CD4-positive, alpha-beta T cell treated with Interleukin-21 for 1 hour (primary cell): ENCODE results near the gene PISD.
"Not testable (repeated sequence)": the region's sequence is repeated elsewhere in the genome, so short reads cannot be mapped to it uniquely, and the experiment has no call there.

ENCODE experiments used
- DNase-seq: peaks from one replicate; pipeline ENCODE4 v3.0.0-alpha.2; 2020

The PISD gene

DNA sequence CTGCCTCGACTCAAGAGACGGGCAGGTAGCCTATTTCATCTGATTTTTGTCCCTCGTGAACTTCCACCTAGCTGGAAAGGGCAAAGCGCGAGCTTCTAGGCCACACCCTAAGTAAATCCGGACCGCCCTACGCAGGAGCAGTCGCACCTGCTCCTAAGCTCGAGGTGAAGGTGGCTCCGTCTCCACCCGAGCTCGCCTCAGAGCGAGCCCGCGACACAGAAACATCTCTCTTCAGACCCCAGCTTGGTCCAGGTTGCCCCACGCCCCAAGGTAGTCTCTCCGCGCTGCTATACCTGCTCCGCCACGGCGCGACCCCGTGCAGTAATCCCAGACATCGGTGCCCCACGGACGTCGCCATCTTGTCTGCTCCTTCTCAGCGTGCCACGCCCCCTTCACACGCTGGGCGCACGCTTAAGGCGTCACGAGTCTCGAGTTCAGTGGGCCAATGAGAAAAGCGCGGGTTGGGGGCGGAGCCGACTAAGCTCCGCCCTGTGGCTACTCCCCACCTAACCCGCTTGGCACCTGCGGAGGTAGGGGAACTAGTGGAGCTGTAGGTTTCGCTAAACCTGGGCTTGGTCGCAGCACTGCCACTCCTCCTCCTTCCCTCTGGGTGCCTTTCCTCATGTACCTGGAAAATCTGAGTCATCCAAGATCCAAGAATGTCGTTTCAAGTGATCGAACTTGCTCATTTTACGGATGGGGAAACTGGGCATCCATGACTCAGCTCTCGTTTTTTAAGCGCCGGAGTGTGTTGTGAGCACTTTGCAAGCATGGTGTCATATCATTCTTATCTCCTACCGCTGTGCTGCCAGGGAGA is at the start of gene PISD:
Gene PISD, minus strand, starts transcription at position 365 of the 817 bp plus-strand sequence. Its CDS starts 7 bp downstream, at position 358.
- peak; percentile 97 for DNase-seq

DNA sequence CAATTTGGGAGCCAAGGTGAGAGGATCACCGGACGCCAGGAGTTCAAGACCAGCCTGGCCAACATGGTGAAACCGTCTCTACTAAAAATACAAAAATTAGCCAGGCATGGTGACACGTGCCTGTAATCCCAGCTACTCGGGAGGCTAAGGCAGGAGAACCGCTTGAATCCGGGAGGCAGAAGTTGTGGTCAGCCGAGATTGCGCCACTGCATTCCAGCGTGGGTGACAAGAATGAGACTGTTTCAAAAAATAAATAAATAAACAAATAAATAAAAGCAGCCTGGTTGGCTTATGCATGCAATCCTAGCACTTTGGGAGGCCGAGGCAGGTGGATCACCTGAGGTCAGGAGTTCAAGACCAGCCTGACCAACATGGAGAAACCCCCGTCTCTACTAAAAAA is 49.2 kb upstream of the PISD start:
- DNase-seq, result not testable (repeated sequence)

DNA sequence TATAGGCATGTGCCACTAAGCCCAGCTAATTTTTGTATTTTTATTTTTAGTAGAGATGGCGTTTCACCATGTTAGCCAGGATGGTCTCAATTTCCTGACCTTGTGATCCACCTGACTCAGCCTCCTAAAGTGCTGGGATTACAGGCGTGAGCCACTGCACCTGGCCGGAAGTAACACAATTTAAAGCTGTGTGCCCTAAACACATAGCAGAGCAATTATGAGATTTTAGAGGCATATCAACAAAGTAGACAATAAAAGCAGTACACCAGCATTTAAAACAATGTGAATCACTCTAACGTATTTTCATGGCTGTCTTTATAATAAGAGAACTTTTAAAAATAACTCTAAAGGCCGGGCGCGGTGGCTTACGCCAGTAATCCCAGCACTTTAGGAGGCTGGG is 45.5 kb upstream of the PISD start:
- no peak for DNase-seq

DNA sequence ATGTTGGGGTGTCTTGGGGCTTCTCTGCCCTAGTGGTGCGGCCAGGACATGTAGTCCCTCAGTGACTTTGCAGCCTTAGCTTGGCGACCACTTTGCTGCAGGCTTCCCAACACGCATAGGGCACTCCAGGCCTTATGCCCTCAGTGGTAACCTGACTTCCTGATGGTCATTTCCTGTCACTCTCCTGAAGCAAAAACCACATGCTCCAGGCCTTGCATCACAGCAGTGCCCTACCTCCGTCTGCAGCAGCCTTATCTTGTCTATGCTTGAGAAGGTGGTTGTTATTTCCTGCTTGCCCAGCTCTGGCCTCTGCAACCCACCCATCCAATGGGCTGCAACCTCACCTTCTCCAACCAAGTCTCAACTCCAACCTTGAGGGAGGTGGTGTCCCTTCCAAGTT is 33.4 kb upstream of the PISD start:
- DNase-seq, result no peak

DNA sequence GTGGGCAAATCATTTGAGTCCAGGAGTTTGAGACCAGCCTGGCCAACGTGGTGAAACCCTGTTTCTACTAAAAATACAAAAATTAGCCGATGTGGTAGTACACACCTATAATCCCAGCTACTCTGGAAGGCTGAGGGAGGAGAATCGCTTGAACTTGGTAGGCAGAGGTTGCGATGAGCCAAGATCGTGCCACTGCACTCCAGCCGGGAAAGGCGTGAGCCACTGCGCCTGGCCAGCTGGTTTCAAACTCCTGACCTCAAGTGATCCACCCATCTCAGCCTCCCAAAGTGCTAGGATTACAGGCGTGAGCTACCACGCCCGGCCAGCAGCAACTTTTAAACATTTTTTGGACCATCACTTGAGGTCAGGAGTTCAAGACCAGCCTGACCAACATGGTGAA is 32.0 kb upstream of the PISD start:
- DNase-seq, result not testable (repeated sequence)

DNA sequence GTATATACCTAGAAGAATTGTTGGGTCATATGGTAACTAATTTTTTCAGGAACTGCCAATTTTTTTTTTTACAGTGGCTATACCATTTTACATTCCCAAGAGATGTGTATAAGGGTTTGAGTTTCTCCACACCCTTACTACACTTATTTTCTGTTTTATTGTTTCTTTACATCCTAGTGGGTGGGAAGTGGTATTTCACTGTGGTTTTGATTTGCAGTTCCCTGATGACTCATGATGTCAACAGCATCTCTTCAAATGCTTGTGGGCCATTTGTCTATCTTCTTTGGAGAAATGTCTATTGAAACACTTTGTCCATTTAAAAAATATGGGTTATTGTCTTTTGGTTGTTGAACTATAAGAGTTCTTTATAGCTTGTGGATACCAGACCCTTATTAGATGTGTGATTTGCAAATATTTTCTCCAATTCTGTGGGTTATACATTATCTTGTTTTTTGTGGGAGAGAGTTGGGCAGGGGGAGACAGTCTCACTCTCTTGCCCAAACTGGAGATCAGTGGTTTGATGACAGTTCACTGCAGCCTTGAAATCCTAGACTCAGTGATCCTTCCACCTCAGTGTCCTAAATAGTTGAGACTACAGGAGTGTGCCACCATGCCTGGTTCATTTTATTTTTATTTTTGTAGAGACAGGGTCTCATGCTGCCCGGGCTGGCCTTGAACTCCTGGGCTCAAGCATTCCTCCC is 30.3 kb upstream of the PISD start:
- DNase-seq, result peak; percentile 31

DNA sequence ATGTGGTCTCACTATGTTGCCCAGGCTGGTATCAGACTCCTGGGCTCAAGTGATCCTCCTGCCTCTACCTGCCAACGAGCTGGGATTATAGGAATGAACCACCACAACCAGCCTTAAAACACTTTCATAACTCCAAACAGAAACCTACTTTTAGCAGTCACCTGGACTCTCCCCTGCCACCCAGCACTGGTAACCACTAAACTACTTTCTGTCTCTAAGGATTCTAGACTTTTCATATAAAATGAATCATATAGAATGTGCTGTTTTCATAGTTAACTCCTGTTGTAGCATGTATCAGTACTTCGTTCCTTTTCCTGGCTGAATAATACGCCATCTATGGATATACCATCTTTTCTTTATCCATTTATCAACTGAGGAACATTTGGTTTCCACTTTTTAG is 29.4 kb upstream of the PISD start:
- DNase-seq, result no peak

DNA sequence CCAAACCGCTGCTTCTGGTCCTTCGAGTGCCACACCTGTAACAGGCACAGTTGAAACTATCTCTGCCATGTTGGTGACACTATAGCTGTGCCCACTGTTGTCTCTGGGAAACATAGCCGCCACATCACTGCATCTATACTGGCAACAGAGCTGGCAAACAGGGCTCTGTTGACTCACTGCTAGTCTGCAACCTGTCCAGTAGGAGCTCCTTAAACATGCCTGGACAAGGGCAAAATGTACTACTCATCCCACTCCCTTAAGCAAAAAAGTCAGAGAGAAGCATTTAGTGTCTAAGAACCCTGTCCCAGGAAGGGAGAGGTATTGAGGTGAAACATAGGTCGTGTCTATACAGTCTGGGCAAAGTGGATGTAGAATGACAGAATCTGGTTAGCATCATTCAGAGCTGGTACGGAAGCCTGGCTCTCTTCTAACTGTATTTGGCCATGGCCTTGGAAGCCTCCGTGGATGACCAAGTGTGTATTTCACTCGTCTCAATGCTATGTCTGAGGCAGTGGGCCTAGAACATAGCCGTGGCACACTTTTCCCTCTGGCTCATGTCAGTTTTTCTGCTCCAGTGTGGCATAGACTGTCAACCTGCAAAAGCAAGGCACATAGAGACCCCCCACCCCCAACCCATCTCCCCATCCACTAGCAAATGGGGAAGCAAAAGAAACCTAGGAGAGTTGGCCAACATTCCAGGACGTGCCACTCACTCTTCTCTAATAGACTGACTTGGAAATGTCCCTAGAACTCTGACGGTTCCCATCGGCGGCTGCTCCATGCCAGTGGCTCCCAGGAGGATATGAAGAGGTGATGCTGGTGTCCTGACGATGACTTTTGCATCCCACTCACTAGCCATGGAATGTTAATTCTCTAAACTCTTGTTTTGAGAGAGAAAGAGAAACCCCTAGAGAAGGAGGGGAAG is 21.4 kb upstream of the PISD start:
- no peak for DNase-seq

DNA sequence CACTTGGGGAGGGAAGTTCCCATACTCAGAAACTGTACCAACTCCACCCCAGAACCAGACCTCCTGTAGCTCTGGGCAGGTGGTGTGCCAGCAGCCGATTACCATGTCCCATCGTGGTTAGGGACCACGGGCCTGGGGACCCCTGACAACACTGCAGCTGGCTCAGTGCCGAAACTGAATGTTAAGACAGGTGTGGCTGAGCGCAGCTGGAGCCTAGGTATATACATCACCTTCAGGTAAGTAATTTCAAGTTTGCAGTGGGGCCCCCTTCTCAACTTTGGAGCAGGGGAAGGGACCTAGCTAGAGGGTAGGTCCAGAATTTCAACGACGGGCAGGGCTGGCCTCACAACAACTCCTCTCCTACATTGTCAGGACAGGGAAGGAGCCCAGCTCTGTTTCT is 20.7 kb upstream of the PISD start:
- DNase-seq, result no peak

DNA sequence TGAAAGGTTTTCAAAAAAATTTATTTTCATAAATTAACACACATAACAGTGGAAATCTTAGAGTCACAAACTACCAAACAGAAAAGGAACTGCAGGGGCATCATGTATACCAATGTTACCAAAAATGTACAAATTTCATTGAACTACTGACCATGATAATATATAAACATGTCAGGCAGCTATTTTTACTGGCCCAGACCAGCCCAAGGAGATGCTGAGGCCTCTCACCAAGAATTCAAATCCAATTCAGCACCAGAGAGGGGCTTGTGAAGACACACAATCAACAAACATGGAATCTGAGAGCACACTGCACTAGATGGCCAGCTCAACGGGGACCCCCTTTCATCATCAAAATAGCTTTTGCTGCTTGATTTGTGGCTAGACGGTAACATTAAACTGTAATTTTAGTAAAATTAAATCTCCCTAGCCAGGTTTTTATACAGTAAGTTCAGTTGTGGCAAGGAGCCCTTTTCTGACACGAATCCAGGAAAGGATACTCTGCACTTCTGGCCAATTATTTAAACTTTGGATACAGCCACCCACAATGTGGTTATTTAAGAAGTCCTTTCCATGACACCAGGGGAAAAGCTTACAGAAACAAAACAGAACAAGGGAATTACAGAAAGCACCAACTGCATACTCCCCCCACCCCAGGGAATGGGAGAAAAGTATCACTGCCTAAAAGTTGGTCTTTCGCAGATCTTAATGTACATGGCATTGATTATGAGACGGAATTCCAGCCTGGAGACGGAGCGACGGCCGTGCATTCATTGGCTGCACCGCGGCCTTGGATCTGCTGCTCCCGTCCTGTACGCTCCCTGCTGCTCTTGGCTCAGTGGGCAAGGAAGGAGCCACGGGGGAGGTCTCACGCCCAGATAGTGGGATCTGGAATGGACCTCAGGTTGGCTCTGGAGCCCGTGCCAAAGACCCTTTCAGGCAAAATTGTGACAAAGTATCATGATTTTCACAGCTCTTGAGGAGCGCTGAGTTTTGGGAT is 19.6 kb upstream of the PISD start:
- DNase-seq, result no peak

DNA sequence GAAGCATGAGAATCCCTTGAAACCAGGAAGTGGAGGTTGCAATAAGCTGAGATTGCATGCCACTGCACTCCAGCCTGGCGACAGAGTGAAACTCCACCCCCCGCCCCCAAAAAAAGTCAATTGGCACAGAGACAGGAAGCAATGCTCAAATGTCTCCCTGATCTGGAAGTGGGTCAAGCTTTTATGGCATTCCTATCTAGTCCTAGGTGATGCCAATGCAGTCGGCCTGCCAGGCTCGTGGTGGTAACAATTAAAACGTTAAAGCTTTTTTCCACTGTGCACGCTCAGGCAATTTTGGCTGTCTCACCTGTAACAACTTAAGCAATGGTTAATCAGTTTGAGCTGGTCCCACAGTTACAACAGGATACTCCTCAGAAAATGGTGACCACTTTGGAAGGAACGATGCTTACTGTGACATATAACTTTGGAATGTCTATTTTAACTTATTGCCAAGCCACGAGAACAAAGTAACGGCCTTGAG is 18.9 kb upstream of the PISD start:
- DNase-seq, result no peak

DNA sequence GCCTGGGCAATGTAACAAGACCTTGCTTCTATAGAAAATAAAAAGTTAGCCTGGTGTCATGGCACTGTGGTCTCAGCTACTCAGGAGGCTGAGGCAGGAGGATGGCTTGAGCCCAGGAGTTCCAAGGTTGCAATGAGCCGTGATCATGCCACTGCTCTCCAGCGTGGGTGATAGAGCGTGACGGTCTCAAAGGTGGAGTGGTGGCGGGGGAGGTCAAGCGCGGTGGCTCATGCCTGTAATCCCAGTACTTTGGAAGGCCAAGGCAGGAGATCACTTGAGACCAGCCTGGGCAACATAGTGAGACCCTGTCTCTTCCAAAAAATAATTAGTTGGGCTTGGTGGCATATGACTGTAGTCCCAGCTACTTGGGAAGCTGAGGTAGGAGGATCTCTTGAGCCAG is 16.7 kb upstream of the PISD start:
- no peak for DNase-seq

DNA sequence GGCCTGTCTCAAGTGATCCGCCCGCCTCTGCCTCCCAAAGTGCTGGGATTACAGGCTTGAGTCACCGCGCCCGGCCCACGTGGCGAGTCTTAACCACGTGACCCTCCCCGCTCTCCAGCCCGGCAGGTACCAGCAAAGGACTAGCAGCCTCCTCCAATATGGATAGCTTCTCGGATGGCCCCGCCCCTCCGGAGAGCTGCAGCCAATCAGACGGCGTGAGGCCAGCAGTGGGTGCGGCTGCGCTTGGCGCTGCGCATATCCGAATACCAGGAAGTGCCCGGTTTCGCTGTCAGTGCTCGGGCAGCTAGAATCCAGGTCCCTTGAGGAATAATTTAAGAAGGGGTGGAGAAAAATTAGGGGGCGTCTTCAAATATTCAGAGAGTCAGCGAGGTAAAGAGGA is 14.7 kb upstream of the PISD start:
- DNase-seq, result peak; percentile 96

DNA sequence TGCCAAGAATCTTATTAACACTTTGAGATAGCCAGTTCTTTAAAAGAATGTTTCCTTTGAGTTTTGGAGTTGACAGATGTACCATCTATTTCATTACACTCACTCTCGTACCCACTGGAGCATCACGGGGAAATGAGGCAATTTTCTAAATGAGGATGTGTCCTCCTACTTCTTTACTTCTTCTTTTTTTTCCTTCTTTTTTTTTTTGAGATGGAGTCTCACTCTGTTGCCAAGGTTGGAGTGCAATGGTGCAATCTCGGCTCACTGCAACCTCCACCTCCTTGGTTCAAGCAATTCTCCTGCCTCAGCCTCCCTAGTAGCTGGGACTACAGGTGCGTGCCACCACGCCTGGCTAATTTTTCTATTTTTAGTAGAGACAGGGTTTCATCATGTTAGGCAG is 12.2 kb upstream of the PISD start:
- DNase-seq, result not testable (repeated sequence)

DNA sequence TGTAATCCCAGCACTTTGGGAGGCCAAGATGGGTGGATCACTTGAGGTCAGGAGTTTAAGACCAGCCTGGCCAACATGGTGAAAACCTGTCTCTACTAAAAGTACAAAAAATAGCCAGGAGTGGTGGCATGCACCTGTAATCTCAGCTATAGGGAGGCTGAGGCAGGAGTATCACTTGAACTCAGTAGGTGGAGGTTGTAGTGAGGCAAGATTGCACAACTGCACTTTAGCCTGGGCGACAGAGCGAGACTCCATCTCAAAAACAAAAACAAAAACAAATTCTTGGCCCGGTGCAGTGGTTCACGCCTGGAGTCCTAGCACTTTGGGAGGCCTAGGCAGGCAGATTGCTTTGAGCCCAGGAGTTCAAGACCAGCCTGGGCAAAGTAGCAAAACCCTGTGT is 6.8 kb upstream of the PISD start:
- not testable (repeated sequence) for DNase-seq

DNA sequence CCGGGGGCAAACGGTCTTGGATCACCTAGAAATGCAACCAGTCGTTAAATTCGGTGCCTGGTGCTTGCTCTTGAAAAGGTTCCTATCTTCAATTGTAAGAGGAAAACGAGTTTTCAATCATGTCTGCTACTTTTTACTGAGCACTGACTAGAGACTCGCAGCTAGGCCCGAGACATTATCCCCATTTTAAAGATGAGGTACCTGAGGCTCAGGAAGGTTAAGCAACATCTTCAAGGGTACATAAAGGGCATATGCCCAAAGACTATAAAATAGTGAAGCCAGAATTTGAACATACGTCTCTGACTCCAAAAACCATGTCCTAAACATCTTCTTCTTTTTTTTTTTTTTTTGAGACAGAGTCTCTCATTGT is 638 bp upstream of the PISD start:
- no peak for DNase-seq

DNA sequence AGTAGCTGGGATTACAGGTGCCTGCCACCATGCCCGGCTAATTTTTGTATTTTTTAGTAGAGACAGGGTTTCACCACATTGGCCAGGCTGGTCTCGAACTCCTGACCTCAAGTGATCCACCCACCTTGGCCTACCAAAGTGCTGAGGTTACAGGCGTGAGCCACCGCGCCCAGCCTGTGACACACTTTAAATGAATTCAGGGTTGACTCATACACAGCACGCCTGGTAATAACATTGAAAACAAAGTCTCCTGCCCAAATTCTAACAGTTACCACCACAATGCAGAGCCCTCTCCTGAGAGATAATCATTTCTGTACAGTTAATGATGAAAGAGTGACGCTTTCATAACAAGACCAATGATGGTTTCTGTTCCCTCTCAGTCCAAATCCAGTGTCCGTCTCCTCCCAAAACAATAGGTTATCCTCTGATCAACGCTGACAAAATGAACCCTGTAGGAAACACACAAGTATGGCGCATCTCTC is 1.1 kb downstream of the PISD start:
- peak; percentile 27 for DNase-seq

DNA sequence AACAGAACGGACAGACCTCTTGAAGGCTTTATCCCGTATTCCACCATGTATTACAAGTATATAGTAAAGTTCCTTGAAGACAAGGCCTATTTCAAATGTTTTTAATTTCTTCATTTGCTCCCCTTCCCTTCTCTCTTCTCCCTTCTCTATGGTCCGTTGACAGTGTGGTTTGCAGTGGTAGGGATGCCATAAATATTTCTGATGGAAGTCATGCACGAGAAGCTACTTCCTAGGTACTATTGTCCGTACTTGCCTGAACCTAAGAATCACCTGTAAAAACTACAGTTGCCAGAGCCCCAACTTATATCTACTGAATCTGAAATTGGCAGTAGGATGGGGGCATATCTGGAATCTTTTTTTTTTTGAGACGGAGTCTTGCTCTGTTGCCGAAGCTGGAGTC is 2.8 kb downstream of the PISD start:
- DNase-seq, result no peak

DNA sequence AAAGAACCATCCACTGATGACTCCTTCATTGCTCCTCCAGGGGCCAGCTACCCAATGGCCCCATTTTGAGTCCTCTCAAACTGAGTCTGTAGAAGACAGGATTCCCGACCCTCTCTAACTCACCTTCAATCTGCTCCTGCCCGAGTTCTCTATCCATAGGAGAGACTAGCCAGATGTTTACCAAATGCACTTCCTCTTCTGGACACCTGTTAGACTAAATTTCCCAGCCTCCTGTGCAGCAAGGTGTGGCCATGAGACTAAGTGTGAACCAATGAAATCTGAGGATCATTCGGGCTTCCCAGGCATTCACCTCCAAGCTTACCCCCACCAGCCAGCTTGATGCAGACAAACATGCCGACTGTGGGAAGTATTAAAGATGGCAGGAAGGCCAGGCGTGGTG is 7.6 kb downstream of the PISD start:
- DNase-seq, result no peak

DNA sequence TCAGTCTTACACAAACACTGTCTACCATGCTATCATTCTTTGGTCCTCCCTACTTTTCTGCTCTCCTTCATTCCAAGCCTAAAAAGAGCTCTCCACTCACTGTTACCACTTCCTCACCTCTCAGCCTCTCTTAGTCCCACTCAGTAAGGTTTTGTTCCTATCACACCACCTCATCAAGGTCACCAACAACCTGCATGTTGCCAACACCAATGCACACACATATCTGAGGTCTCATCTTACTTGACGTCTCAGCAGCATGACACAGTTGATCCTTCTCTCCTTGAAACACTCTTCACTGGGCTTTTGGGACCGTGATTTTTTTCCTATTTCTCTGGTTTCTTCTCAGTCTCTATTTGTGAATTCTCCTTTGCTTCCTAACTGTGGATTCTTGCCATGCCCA is 8.1 kb downstream of the PISD start:
- no peak for DNase-seq

DNA sequence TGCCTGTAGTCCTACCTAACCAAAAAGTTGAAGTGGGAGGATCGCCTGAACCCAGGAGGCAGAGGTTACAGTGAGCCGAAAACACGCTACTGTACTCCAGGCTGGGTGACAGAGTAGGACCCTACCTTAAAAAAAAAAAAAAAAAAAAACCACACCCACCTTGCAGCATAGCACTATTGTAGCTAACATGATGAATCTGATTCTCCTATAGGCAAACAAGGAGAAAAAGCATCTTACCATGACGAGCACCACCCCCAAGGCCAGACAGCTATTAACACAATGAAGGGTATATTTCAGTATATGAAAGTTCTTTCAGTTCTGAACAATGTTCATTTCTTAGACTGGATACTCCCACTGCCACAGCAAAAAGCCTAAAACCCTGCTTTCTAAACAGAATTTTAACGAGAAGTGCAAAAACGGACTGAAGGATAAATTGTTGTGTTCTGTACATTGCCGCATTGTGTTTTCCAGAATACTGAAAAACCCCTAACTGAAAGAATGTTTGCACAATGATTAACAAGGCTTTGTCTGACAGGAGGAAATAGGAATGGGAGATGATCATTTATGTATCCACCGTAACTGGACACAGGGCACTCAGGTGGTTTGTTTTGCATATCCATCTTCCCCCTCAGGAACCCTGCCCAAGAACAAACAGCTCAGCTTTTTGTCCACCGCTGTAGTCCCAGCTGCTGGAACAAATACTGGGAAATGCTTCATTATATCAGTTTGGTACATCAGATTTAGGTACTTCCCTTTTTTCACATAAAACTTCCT is 8.9 kb downstream of the PISD start:
- DNase-seq, result no peak
